ENCODE data around the gene YPEL3.
A peak's percentile ranks its signal among the peaks of the same experiment; 100 is the strongest.

YPEL3 gene

GRCh38 chr16:30088832-30089624 is 7.0 kb downstream of the YPEL3 start:
- DNase-seq, result no peak

DNA sequence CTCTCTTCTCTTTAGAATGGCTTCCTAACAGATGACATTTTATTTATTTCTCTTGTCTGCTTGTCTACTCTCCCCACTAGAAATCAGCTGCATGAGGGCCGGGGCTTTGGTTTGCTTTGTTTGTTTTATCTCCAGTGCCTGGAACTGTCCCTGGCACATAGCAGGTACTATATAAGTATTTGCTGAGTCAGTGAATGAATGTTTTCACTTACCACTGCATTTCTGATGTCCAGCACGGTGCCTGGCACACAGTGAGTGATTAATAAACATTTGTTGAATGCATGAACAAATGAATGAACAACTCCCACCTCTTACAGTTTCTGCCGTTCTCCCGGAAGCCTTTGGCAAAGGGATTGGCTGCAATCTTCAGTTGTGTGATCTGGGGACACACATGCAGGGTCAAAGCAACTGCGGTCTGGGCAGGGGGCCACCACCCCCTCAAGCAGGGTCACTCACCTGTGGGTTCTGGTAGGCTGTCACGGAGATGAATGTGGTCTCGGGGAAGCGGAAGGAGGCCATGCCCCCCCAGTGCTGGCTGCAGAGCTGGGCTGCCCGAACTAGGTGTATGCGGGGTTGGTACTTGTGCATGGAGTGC is 7.7 kb downstream of the YPEL3 start:
- no peak for DNase-seq

DNA sequence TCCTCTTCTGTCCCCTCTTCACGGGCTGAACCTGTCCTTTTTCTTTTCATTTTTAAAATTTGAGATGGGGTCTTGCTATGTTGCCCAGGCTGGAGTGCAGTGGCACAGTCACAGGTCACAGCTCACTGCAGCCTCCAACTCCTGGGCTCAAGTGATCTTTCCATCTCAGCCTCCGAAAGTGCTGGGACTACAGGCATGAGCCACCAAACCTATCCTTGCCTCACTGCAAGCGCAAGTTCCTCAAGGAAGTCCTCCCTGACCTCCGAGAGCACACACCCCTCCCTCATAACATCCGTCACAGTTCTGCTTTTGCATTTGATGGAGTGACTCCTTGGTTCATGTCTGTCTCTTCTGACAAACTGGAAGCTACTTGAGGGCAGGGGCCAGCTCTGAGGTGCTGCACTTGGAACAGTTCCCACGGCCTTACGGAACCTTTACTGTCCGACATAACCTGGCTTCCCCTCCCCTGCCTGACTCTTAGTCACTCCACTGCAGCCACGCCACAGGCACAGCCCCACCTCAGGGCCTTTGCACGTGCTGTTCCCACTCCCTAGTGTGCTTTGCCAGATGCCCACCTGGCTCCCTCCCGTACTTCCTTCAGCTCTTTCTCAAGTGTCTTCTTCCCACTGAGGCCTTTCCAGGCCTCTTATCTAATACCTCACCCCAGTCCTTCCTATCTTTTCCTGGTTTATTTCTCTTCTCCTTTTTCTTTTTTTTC is 8.7 kb downstream of the YPEL3 start:
- DNase-seq, result no peak

GRCh38 chr16:30086291-30087140 is 9.5 kb downstream of the YPEL3 start:
- DNase-seq, result no peak

GRCh38 chr16:30085820-30086219 is 10.2 kb downstream of the YPEL3 start:
- no peak for DNase-seq

GRCh38 chr16:30085247-30085646 is 10.8 kb downstream of the YPEL3 start:
- no peak for DNase-seq

GRCh38 chr16:30084816-30085159 is 11.2 kb downstream of the YPEL3 start:
- DNase-seq, result no peak

DNA sequence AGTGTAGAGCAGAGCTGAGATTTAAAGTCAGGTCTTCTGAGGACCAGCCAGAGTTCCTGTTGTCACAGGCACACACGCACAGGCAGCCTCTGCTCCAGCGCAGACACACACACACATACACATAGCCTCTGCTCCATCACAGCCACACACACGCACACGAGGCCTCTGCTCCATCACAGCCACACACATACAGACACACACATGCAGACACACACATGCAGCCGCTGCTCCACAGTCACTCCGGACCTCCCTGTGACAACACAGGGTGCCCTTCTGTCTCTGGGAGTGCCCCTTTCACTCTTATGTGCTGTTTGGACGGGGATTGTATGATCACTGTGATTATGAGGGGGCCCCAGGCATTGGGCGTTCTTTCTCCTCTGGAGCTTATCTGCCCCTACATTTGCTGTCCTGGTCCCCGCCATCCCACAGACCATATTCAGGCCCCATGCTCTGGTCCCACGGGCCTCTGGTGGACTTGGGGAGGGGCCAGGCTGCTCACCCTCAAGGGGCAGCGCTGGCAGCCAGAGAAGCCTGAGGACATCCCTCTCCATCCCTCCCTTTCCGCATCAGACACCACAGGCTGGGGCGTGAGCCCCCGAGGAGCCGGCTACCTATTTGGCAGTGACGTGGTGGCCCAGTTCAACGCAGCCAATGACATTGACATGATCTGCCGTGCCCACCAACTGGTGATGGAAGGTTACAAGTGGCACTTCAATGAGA is 11.8 kb downstream of the YPEL3 start:
- no peak for DNase-seq

- no peak for DNase-seq
Observed at GRCh38 chr16:30083216-30084055, 12.6 kb downstream of the YPEL3 start.

GRCh38 chr16:30082545-30083090 is 13.4 kb downstream of the YPEL3 start:
- DNase-seq, result no peak

GRCh38 chr16:30079480-30079879 is 16.5 kb downstream of the YPEL3 start:
- no peak for DNase-seq

DNA sequence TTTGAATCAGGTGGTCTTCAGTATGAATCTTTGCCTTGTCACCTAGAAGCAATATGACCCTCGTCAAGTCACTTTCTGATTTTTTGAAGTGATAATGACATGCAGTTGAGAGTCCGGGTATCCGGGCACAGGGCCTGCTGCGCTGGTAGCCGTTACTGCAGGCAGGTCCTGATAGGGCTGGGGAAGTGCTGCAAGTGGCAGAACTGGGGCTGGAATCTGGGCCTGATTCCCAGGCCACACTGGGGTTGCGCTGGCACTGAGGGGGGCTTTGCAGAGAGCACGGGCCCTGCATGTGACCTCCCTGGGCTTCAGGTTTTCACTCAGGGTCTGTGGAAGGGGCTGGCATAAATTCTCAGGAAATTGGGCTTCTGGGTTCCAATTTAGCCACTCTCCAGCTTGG is 17.3 kb downstream of the YPEL3 start:
- DNase-seq, result no peak

GRCh38 chr16:30077656-30078055 is 18.4 kb downstream of the YPEL3 start:
- DNase-seq, result no peak

- DNase-seq, result no peak
Observed at GRCh38 chr16:30076276-30076791, 19.7 kb downstream of the YPEL3 start.

GRCh38 chr16:30075503-30076275 is 20.3 kb downstream of the YPEL3 start, which contains the start of gene PPP4C:
Gene PPP4C, plus strand, starts transcription at chr16:30075994. Its CDS starts 384 bp downstream, at chr16:30076378.
- peak; percentile 77 for DNase-seq

DNA sequence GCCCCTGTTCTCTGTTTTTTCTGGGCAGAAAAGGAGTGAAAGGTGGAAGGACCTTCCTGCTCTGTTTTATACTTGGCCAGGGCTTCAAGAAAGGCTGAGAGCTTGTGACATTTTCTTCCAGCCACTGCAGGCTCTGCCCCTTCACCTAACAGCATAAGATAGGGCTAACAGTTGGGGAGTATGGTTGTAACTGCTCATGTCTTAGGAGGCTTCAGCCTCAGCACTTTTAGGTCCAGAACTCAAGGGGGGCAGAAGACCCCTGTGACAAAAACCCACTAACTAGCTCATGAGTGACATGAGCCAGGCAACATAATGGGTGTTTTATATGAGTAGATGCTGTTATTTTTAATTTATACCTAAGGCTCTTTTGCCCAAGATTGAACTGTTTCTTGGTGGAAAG is 25.5 kb downstream of the YPEL3 start:
- DNase-seq, result no peak

- no peak for DNase-seq
Observed at GRCh38 chr16:30069611-30070462, 26.2 kb downstream of the YPEL3 start.

DNA sequence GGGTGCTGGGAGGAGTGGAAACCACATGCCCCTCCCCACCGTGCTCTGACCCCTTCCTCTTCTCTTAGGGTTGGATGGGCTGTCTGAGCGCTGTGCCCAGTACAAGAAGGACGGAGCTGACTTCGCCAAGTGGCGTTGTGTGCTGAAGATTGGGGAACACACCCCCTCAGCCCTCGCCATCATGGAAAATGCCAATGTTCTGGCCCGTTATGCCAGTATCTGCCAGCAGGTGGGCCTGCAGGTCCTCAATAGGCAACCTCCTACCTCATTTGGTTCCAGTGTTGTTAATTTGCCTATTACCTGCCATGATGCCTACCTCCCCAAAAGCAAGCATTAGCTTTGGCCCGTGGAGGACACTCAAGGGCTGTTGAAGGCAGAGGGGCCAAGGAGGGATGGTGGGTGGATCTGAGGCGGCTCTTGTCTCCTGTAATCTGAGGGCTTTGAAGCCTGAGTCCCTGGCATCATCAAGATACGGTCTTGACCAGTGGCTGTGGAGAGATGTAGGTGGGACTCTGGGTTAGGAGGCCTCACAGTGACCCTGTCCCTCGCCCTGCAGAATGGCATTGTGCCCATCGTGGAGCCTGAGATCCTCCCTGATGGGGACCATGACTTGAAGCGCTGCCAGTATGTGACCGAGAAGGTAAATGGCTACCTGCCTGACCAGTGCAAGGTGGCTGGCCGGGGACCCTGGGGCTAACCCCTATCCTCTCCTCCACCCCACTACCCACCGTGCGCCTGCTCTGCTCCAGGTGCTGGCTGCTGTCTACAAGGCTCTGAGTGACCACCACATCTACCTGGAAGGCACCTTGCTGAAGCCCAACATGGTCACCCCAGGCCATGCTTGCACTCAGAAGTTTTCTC is 27.0 kb downstream of the YPEL3 start:
- no peak for DNase-seq
